ENCODE results near the gene POLA2.
A peak's percentile ranks its signal among the peaks of the same experiment; 100 is the strongest.

The POLA2 gene

DNA sequence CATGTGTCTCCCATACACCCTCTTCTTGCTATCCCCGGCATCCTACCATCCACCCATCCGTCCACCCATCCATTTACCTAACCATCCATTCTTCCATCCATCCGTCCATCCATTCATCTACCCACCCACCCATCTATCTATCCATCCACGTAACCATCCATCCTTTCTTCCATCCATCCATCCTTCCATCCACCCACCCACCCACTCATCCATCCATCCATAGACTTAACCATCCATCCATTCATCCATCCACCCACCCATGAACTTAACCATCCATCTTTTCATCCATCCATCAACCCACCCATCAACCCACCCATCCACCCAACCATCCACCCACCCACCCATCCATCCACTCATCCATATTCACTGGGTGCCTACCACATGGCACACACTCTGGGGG lies 42.3 kb downstream of the POLA2 start:
- H3K9me3 ChIP-seq (replicated peaks in 1 of 11) = no peaks in the 10 kb centered on the region
- peaks cover 35 to 77% (median 57%) of the 10 kb centered on the region in 10 experiments for H3K4me1 ChIP-seq
- H3K27ac ChIP-seq = no peak overlapping the region
- no peak overlapping the region for H3K9ac ChIP-seq
- no peaks in the 10 kb centered on the region for H4K20me1 ChIP-seq
- no peak overlapping the region for H3K4me3 ChIP-seq
- no peak for TF ChIP-seq Cebpa-rat (IDR thresholded peaks at IDR 0.05)
- no peaks in the 10 kb centered on the region for H3K27me3 ChIP-seq
- peaks cover 0 to 67% (median 40%) of the 10 kb centered on the region in 11 experiments; a peak in 18 of 22 replicates for H3K36me3 ChIP-seq
- H3K4me2 ChIP-seq = no peak overlapping the region

DNA sequence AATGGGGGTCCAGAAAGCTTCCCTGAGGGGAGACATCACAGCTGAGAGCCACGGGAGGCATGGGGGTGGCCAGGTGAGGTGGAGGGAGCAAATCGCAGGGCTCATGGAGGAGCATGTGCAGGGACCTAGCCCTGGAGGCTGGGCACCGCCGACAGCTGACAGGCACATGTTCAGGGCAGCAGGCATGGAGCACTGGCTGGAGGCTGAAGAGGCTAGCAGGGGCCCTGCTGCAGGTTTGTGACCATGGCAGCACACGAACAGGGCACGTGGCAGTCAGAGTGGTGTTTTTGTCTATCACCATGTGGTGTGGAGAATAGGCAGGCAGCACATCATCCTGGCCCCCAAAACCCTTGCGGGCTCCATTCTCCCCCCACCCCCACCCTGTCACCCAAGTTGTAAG lies 42.9 kb downstream of the POLA2 start:
- Histone ChIP-seq H3K36me3 (peaks cover 0 to 62% (median 35%) of the 10 kb centered on the region in 11 experiments; a peak in 17 of 22 replicates), H3K9ac (no peak overlapping the region), H3K4me3 (no peak overlapping the region), H3K27me3 (no peaks in the 10 kb centered on the region), H3K4me1 (peaks cover 40 to 77% (median 59%) of the 10 kb centered on the region in 10 experiments), H4K20me1 (no peaks in the 10 kb centered on the region), H3K9me3 (replicated peaks in 1 of 11) (no peaks in the 10 kb centered on the region), H3K27ac (peak overlapping the region in 4 of 11 experiments; percentile 8 to 88 (median 55); a peak in 6 of 22 replicates), H3K4me2 (no peak overlapping the region)
- TF ChIP-seq Cebpa-rat (IDR thresholded peaks at IDR 0.05) = no peak

DNA sequence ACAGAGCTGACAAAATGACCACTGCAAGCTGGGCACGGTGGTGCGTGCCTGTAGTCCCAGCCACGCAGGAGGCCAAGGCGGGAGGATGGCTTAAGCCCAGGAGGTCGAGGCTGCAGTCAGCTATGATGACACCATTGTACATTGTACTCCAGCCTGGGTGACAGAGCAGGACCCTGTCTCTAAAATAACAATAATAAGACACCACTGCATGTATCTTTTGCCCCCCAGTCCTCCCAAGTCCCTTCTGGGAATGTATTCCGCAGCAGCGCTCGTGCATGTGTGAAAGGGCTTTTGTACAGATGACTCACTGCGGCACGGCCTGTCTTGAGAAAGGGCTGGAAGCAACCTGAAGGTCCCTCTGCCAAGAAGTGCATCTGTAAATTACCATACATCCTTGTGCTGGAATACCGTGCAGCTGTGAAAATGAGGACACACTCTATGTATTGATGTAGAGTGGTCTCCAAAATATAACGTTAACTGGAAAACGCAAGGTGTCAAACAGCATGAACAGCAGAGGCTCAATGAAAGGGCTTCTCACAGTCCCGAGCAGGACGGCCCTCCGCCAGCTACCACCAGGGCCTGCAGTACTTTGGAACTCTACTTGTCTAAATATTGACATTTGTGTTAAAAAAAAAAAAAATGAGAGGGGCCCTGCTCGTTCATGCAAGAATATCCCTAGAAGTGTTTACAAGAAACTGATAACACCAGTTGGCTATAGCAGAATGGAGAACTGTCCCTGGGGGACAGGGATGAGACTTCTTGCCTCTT lies 43.9 kb downstream of the POLA2 start:
- Histone ChIP-seq H3K36me3 (peaks cover 0 to 51% (median 26%) of the 10 kb centered on the region in 11 experiments; a peak in 16 of 22 replicates), H3K27ac (peak overlapping the region in 6 of 11 experiments; percentile 10 to 88 (median 48); a peak in 8 of 22 replicates), H3K9me3 (replicated peaks in 1 of 11) (no peaks in the 10 kb centered on the region), H4K20me1 (no peaks in the 10 kb centered on the region), H3K4me3 (no peak overlapping the region), H3K27me3 (no peaks in the 10 kb centered on the region), H3K9ac (no peak overlapping the region; a peak in 2 of 22 replicates), H3K4me2 (peak overlapping the region in 4 of 11 experiments; percentile 18 to 25 (median 22); a peak in 4 of 22 replicates), H3K4me1 (peaks cover 51 to 77% (median 66%) of the 10 kb centered on the region in 10 experiments)
- TF ChIP-seq Cebpa-rat (IDR thresholded peaks at IDR 0.05) = no peak

DNA sequence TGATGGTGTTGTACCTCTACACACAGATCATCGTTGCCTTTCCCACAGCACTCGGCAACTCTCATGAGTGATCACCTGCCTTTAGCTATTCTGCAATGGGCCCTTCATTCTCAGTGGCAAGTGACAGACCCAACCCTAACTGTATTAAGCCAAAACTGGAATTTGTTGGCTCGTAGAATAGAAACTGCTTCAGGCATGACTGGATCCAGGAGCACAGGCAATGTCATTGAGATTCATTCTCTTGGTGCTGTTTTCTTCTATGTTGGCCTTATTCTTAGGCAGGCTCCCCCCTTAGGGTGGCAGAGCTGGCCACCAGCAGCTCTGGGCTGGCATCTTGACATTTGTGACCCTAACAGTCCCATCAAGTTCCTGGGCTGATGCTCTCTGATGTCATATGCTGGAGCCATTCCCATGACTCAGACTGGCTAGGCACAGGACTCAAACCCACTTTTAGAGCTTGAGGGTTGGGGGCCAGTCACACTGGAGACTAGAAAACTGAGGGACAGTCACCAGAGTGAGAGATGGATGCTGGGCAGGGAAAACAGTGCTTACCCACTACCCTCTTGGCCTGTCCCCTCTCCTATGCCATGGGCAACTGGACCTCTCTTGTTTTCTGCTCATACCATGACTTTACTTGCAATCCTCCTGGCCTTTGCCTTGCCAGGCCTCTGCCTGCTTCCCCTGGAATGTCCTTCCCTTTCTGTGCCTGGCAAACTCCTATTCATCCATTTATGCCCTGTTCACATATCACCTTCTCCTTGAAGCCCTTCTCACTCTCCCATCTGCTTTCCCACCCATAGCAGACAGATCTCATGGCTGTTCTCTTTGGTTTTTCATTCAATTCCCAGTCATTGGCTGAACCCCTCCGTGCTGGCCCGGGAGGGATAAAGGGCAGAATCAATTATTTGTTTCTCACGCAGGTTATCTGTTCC lies 45.8 kb downstream of the POLA2 start:
- Histone ChIP-seq H4K20me1 (no peaks in the 10 kb centered on the region), H3K27ac (peak overlapping the region; percentile 69 to 89 (median 83); a peak in 21 of 22 replicates), H3K4me1 (peaks cover 57 to 77% (median 73%) of the 10 kb centered on the region in 10 experiments), H3K27me3 (no peaks in the 10 kb centered on the region), H3K36me3 (peaks cover 0 to 39% (median 20%) of the 10 kb centered on the region in 11 experiments; a peak in 15 of 22 replicates), H3K9ac (peak overlapping the region in 10 of 11 experiments; percentile 58 to 78 (median 72); a peak in 17 of 22 replicates), H3K4me2 (peak overlapping the region; percentile 77 to 99 (median 96)), H3K9me3 (replicated peaks in 1 of 11) (no peaks in the 10 kb centered on the region), H3K4me3 (no peak overlapping the region)
- no peak for TF ChIP-seq Cebpa-rat (IDR thresholded peaks at IDR 0.05)

DNA sequence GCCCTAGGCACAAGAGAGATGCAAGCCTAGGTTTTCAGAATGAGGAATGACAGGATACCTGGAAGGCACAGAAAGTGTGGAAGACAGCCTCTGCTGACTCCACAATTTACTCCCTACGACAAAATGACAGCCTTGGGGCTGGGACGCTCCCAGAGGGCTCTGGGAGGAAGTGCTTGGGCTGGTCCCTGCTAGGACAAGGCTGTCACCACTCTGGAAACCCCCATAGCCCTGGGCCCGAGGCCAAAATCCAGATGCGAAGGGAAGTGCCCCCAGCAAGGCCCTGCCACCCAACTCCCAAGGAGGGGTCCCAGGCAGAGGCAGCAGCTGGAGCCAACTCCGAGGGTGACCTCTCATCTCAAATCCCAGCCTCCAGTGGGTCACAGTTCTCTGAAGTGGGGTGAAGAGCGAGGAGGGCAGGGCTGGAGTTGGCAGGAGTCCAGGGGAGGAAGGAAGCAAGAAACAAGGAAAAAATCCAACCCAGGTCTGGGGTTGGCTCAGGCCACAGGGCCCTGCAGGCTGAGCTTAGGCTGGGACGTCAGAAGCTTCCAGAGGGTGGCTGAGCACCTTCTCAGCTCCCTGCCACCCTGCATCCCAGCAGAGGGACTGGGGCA lies 46.6 kb downstream of the POLA2 start:
- peak overlapping the region; percentile 69 to 89 (median 83) for H3K27ac ChIP-seq
- H4K20me1 ChIP-seq = no peaks in the 10 kb centered on the region
- TF ChIP-seq Cebpa-rat (IDR thresholded peaks at IDR 0.05) = 0 out of 22 replicates have a peak, but pooled peaks of 1 of the 11 experiments have one; percentile 18
- peak overlapping the region; percentile 77 to 99 (median 96) for H3K4me2 ChIP-seq
- H3K4me3 ChIP-seq = peak overlapping the region in 6 of 10 experiments; percentile 1 to 44 (median 16); a peak in 6 of 20 replicates
- no peaks in the 10 kb centered on the region for H3K27me3 ChIP-seq
- H3K9ac ChIP-seq = peak overlapping the region; percentile 58 to 78 (median 72); a peak in 21 of 22 replicates
- H3K36me3 ChIP-seq = peaks cover 0 to 31% (median 15%) of the 10 kb centered on the region in 11 experiments; a peak in 15 of 22 replicates
- H3K9me3 ChIP-seq (replicated peaks in 1 of 11) = no peaks in the 10 kb centered on the region
- H3K4me1 ChIP-seq = peaks cover 64 to 85% (median 79%) of the 10 kb centered on the region in 10 experiments

DNA sequence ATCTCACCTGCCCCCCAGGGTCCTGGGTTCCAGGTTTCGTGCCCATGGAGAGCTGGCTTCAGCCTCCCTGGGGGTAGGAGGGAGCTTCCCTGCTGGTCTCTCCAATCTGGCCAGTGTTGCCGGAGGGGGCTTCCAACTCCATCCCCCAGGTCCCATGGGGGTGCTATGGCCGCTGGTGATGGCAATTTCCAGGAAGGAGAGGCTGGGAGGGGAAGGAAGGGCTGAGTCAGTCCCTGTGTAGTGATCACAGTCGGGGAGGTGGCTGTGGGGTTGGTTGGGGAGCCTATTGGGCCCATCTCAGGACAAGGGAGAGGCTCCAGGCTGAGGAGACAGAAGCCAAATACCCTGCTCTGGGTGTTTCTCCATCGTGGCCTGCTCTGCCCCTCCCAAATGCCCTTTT lies 47.2 kb downstream of the POLA2 start:
- Histone ChIP-seq H3K27ac (peak overlapping the region; percentile 69 to 89 (median 83)), H3K4me2 (peak overlapping the region; percentile 77 to 99 (median 96)), H3K27me3 (no peaks in the 10 kb centered on the region), H3K4me3 (peak overlapping the region in 5 of 10 experiments; percentile 1 to 44 (median 14); a peak in 6 of 20 replicates), H3K9ac (peak overlapping the region; percentile 58 to 78 (median 72); a peak in 21 of 22 replicates), H3K36me3 (peaks cover 0 to 25% (median 9%) of the 10 kb centered on the region in 11 experiments; a peak in 12 of 22 replicates), H4K20me1 (no peaks in the 10 kb centered on the region), H3K4me1 (peaks cover 68 to 91% (median 85%) of the 10 kb centered on the region in 10 experiments), H3K9me3 (replicated peaks in 1 of 11) (no peaks in the 10 kb centered on the region)
- no peak for TF ChIP-seq Cebpa-rat (IDR thresholded peaks at IDR 0.05)

DNA sequence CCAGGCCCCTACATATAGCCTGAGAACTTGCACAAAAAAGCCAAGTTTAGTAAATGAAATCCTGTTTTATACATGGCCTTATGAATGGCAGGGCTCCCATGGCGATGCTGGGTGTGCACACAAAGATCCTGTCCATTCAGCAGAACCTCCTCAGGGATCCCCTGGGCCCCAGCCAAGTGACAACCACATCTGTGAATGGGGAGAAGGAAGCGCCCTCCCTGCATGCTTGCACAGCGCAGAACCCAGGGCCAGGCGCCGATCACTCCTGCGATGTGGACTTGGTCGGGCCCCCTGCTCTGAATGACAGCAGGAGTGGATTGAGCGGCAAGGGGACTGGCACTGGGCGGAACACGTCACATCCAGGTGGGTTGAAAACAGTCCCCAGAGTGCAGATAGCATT lies 48.5 kb downstream of the POLA2 start:
- TF ChIP-seq Cebpa-rat (IDR thresholded peaks at IDR 0.05) = no peak
- peak overlapping the region; percentile 16 to 75 (median 58); a peak in 21 of 22 replicates for H3K9ac ChIP-seq
- H3K4me1 ChIP-seq = peaks cover 68 to 93% (median 88%) of the 10 kb centered on the region in 10 experiments
- peaks cover 0 to 15% (median 5%) of the 10 kb centered on the region in 11 experiments; a peak in 9 of 22 replicates for H3K36me3 ChIP-seq
- no peaks in the 10 kb centered on the region for H3K9me3 ChIP-seq (replicated peaks in 1 of 11)
- H3K4me2 ChIP-seq = peak overlapping the region; percentile 77 to 99 (median 96)
- peaks cover 0 to 5% (median 0%) of the 10 kb centered on the region in 11 experiments; a peak in 3 of 22 replicates for H4K20me1 ChIP-seq
- peak overlapping the region in 7 of 10 experiments; percentile 15 to 51 (median 38); a peak in 11 of 20 replicates for H3K4me3 ChIP-seq
- H3K27ac ChIP-seq = peak overlapping the region in 10 of 11 experiments; percentile 36 to 89 (median 84); a peak in 18 of 22 replicates
- H3K27me3 ChIP-seq = no peaks in the 10 kb centered on the region

DNA sequence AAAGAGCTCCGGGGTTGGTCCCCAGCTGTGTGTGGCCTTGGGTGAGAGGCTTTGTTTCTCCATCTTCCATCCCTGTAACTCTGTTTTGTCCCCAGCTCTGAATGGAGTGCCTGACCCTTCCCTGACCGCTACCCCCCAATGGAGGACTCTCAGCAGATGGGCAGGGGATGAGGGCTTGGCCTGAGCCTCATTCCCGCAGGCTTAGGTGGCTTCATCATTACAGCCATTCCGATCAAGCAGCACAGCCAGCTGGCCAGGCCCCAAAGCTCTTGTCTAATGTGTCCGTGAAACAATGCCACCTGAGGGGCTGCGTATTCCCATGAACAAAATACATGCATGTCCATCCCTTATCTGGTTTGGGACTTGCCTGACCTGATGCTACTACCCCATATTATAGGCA lies 49.0 kb downstream of the POLA2 start:
- Histone ChIP-seq H3K27me3 (no peaks in the 10 kb centered on the region), H3K4me3 (peak overlapping the region in 7 of 10 experiments; percentile 15 to 51 (median 38); a peak in 11 of 20 replicates), H3K36me3 (peaks cover 0 to 10% (median 2%) of the 10 kb centered on the region in 11 experiments; a peak in 5 of 22 replicates), H3K4me1 (peaks cover 67 to 88% (median 84%) of the 10 kb centered on the region in 10 experiments), H3K4me2 (peak overlapping the region; percentile 77 to 99 (median 96)), H3K27ac (peak overlapping the region in 10 of 11 experiments; percentile 29 to 89 (median 82); a peak in 18 of 22 replicates), H4K20me1 (peaks cover 0 to 10% (median 1%) of the 10 kb centered on the region in 11 experiments; a peak in 19 of 22 replicates), H3K9me3 (replicated peaks in 1 of 11) (no peaks in the 10 kb centered on the region), H3K9ac (peak overlapping the region; percentile 16 to 75 (median 58); a peak in 21 of 22 replicates)
- TF ChIP-seq Cebpa-rat (IDR thresholded peaks at IDR 0.05) = no peak
